ENCODE data around the gene CSAD. TPM values are rescaled to one million over a fixed set of nuclear protein-coding genes. Genes with fewer than 3 reads are reported as not detected.

Gene CSAD
- total and polyA plus RNA-seq, 2 of the 13 experiments (the other 11 are each of a cell fraction or from before 2014, with no cell fraction given): 7.2 to 23.5 TPM

GRCh38 chr12:53151039-53151438 is 29.7 kb downstream of the CSAD start:
- peaks cover 1% of the 10 kb centered on the region for H3K4me1 ChIP-seq (ENCODE audit: insufficient read depth, low read length)
- CTCF ChIA-PET (ENCODE audit: low intra/inter-chr PET ratio, low total read pairs): no interaction called here
- H3K4me3 ChIP-seq (replicated peaks in 1 of 3; ENCODE audit: insufficient read depth in 1 of 3, low read depth in 2 of 3, low read length in 3 of 3): no peak overlapping the region
- no peaks in the 10 kb centered on the region for H3K79me2 ChIP-seq (ENCODE audit: insufficient read depth, low read length)
- H2AFZ ChIP-seq (ENCODE audit: low read length): no peak overlapping the region
- in situ Hi-C loops (cut with HindIII; ENCODE audit: extremely low pct_ligation_motif_present, low pct_unique_long_range_greater_than_20kb): no loop called here
- no peaks in the 10 kb centered on the region for H4K20me1 ChIP-seq (ENCODE audit: insufficient read depth, low read length)
- H3K36me3 ChIP-seq (replicated peaks in 1 of 2; ENCODE audit: control insufficient read depth in 1 of 2, insufficient read depth in 2 of 2, low read length in 2 of 2): no peaks in the 10 kb centered on the region
- no peaks in the 10 kb centered on the region for H3K27me3 ChIP-seq (ENCODE audit: control insufficient read depth in 1 of 2, insufficient read depth in 2 of 2, low read length in 2 of 2)
- H3K9me3 ChIP-seq (ENCODE audit: low read length): no peaks in the 10 kb centered on the region
- H3K4me2 ChIP-seq (ENCODE audit: low read depth, low read length): no peak overlapping the region
- POLR2A ChIA-PET: no interaction called here
- intact Hi-C loops (cut with micrococcal nuclease; ENCODE audit: unreplicated experiment): no loop called here
- DNase-seq (ENCODE audit: low spot score): no peak
- ATAC-seq: no peak
- BruUV-seq (replicated peaks): no TSS peak
- FAIRE-seq: no peak
- no peak overlapping the region for H3K9ac ChIP-seq (ENCODE audit: insufficient read depth, low read depth, low read length)
- 77% methylated on average over 6 of the region's 6 CpGs for WGBS (ENCODE audit: low lambda C conversion rate)
- H3K27ac ChIP-seq (ENCODE audit: extremely low read length, insufficient read depth, low read length): no peak overlapping the region
- TF ChIP-seq ZNF850 (CRISPR knock-in tag; conservative IDR thresholded peaks at IDR 0.05) (no peak), GLI4 (CRISPR knock-in tag; IDR thresholded peaks at IDR 0.05; ENCODE audit: borderline replicate concordance) (no peak), NFYB (CRISPR knock-in tag; IDR thresholded peaks at IDR 0.05) (no peak), EED (CRISPR knock-in tag; IDR thresholded peaks at IDR 0.05) (no peak), GRHL1 (CRISPR knock-in tag; conservative IDR thresholded peaks at IDR 0.05) (no peak), ZNF549 (CRISPR knock-in tag; IDR thresholded peaks at IDR 0.05) (no peak), ZNF260 (CRISPR knock-in tag; IDR thresholded peaks at IDR 0.05; ENCODE audit: borderline replicate concordance, low read depth) (no peak), HNF1A (IDR thresholded peaks at IDR 0.05; ENCODE audit: low read depth) (no peak), HNF1A (CRISPR knock-in tag; IDR thresholded peaks at IDR 0.05; ENCODE audit: borderline replicate concordance) (no peak), RFX5 (IDR thresholded peaks at IDR 0.05; ENCODE audit: low read depth, low read length) (no peak), ZNF496 (CRISPR knock-in tag; IDR thresholded peaks at IDR 0.05; ENCODE audit: insufficient replicate concordance) (no peak), ZNF136 (CRISPR knock-in tag; IDR thresholded peaks at IDR 0.05; ENCODE audit: low read depth) (no peak), CBX2 (IDR thresholded peaks at IDR 0.05; ENCODE audit: low read depth, low read length) (no peak), CBX2 (CRISPR knock-in tag; IDR thresholded peaks at IDR 0.05; ENCODE audit: low read depth) (no peak), ZBTB7A (CRISPR knock-in tag; IDR thresholded peaks at IDR 0.05) (no peak), ARNT (IDR thresholded peaks at IDR 0.05) (no peak)
- TF ChIP-seq, protein P1, sequence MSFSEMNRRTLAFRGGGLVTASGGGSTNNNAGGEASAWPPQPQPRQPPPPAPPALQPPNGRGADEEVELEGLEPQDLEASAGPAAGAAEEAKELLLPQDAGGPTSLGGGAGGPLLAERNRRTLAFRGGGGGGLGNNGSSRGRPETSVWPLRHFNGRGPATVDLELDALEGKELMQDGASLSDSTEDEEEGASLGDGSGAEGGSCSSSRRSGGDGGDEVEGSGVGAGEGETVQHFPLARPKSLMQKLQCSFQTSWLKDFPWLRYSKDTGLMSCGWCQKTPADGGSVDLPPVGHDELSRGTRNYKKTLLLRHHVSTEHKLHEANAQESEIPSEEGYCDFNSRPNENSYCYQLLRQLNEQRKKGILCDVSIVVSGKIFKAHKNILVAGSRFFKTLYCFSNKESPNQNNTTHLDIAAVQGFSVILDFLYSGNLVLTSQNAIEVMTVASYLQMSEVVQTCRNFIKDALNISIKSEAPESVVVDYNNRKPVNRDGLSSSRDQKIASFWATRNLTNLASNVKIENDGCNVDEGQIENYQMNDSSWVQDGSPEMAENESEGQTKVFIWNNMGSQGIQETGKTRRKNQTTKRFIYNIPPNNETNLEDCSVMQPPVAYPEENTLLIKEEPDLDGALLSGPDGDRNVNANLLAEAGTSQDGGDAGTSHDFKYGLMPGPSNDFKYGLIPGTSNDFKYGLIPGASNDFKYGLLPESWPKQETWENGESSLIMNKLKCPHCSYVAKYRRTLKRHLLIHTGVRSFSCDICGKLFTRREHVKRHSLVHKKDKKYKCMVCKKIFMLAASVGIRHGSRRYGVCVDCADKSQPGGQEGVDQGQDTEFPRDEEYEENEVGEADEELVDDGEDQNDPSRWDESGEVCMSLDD (CRISPR knock-in tag; IDR thresholded peaks at IDR 0.05; ENCODE audit: borderline replicate concordance): no peak

Data from HepG2 (cell line).